HG02884 (cell line): ENCODE measurements around the gene TSPAN18.
A peak's percentile ranks its signal among the peaks of the same experiment; 100 is the strongest.

Source experiments
- ATAC-seq: cut with Tn5 transposase; IDR thresholded peaks from one replicate; pipeline ENCODE4 v1.9.1; 2021; ENCODE audit warnings: mild to moderate bottlenecking, moderate library complexity; ENCODE audit not compliant: unreplicated experiment

TSPAN18 gene

DNA sequence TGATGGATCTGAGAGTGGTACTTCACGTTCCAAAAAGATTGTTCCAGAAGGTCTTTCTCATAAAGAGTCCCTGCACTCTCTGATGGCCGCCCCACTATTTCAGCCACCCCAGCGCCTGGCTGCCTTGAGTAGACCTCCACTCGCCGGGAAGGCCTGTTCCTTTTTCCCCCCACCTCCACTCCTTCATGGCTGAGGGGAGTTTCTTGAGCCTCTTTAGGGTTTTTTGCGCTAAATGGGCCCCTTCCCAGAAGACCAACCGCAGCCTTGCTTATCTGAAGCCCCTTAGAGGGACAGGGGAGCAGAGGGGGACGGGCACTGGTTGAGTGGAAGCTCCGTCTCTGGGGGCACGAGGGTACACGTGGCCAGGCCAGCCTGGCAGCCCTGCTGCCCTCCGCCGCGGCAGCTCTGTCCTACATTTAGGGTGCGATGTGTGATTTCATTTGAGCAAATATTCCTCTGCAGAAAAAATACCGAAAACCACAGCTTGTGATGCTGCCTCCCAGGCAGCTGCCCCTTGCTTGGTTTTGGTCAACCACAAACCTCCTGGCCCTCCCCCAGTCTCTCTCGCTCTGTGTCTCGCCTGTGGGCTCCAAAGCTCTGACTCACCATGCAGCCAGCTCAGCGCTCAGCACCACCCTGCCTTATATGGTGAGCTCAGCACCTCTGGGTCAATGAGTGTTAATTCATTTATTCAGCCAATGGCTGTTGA lies 135.2 kb downstream of the TSPAN18 start:
- ATAC-seq = peak; percentile 99

- ATAC-seq = no peak
Observed at GRCh38 chr11:44862558-44863101, 135.9 kb downstream of the TSPAN18 start.

GRCh38 chr11:44863231-44863630 lies 136.5 kb downstream of the TSPAN18 start:
- no peak for ATAC-seq

DNA sequence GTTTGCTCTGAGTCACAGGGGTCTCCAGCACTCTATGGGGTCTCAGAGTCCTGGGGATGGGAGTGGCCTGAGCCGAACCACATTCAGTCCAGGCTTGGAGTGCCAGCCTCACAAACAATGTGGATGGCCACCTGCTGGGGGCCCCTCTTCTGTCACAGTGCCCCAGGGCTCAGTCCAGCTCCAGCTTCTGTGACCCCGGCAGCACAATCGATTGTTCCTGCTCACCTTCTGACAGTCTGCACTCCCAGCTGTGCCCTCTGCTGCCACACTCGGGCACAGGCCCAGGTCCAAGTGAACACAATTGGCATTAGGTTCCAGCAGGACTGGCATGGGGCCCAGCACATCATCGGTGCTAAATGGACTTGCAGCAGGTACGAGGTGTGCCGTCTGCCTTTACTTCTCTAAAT lies 139.1 kb downstream of the TSPAN18 start:
- ATAC-seq = no peak

GRCh38 chr11:44866286-44866685 lies 139.5 kb downstream of the TSPAN18 start:
- no peak for ATAC-seq

DNA sequence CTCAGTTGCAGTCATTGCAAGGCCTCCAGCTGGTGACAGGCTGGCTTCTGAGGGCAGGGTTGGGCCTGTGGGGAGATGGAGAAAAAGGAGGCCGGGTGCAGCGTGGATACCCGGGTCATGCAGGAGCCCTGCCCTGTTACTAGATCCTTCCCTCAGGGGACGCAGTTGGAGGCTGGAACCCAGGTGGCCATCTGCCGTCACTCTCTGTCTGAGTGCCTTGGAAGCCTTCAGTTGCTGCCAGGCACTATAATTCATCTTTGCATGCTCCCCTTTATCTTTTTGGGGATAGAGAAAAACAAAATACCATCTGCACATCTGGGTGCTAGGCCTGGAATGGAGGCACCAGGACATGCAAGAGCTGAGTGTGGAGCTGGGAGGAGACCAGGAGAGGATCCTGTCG lies 141.3 kb downstream of the TSPAN18 start:
- ATAC-seq = no peak

GRCh38 chr11:44868455-44869421 lies 142.0 kb downstream of the TSPAN18 start:
- ATAC-seq = no peak

GRCh38 chr11:44870181-44870580 lies 143.4 kb downstream of the TSPAN18 start:
- ATAC-seq = no peak

- no peak for ATAC-seq
Observed at GRCh38 chr11:44870615-44871176, 143.9 kb downstream of the TSPAN18 start.

- peak; percentile 93 for ATAC-seq
Observed at GRCh38 chr11:44871682-44872081, 144.9 kb downstream of the TSPAN18 start.

DNA sequence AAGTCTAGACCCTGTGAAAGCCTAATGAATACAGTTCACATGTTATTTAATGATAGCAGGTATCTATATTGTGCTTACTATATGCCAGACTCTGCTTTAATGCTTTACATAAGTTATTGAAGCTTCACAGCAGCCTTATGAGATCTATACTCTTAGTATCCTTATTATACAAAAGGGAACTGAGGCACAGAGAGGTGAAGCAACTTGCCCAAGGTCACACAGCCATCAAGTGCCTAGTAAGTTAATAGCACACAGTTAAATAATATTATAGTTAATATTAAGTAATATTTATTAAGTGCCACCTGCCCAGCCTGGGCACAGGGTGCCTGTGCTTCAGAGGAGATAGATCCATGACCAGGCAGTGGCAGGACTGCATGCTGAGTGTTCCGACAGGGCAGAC lies 145.8 kb downstream of the TSPAN18 start:
- ATAC-seq = no peak

DNA sequence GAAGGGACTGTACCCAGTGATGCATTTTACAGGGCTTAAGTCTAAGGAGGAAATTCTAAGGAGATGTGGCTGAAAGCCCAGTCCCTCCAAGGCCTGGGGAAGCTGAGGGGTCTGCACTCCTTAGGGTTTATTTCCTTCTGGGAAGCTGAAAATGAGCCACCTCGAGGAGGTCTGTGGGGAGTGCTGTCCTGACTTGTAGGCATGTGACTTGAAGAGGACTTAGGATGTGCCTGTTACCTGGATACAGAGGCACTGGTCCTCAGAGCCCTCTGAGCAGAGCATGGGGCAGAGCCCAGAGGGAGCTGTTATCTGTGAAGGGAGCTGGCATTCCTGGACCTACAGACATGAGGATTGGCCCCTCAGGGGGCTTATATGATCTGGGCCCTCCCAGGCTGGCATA lies 146.8 kb downstream of the TSPAN18 start:
- ATAC-seq = no peak

- no peak for ATAC-seq
Observed at GRCh38 chr11:44874284-44874683, 147.5 kb downstream of the TSPAN18 start.

GRCh38 chr11:44875037-44875436 lies 148.3 kb downstream of the TSPAN18 start:
- ATAC-seq = no peak

GRCh38 chr11:44876194-44876723 lies 149.5 kb downstream of the TSPAN18 start:
- no peak for ATAC-seq

DNA sequence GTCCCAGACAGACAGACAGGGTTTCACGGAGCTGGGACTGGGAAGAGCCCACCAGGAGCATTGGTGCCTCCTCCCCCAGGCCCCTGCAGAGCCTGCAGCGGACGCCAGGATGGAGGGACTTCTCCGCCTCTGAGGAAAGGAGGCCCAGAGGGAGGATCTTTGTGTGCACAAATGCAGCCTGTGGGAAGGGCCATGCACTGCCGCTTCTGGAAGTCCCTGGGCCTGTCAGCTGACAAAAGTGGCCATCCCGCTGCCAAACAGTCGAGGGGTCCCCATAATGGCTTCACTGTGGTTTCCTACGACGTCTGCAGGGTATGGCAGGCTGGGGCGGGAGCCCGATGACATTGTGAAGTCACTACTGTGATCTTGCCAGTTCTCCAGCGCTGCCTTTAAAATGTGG lies 150.1 kb downstream of the TSPAN18 start:
- ATAC-seq = no peak

GRCh38 chr11:44877571-44878497 lies 151.1 kb downstream of the TSPAN18 start:
- ATAC-seq = no peak

DNA sequence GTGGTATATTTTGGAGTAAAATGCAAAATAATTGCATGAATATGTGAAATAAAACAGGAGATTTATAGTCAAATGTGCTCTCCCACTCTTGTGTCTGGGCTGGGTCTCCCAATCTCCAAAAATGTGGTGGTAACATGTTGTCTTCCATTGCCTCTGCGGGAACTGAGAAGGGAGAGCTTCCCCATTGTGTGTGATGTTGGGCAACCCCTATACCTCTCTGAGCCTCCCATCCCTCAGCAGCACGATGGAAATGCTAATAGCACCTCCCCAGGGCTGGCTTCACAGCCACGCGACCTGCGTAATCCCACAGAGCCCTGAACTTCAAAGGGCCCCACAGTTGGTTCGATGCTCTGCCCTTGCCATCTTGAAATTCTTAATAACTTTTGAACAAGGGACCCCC lies 151.9 kb downstream of the TSPAN18 start:
- ATAC-seq = no peak

DNA sequence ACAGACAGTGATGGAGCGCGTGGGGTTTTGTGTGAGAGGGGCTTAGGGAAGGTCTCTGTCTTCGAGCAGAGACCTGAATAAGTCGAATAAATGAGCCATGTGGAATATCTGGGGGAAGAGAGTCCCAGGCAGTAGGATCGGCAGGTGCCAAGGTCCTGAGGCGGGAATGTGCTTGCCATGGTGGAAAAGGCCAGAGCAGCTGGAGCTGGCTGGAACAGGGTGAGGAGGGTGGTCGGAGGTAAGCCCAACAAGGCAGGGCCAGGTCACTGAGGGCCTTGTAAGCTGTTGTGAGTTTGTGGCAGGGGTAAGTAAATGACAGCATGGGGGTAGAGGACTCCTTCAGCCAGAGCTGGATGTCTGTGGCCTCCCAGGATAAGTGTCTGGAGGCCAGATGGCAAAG lies 152.7 kb downstream of the TSPAN18 start:
- no peak for ATAC-seq

DNA sequence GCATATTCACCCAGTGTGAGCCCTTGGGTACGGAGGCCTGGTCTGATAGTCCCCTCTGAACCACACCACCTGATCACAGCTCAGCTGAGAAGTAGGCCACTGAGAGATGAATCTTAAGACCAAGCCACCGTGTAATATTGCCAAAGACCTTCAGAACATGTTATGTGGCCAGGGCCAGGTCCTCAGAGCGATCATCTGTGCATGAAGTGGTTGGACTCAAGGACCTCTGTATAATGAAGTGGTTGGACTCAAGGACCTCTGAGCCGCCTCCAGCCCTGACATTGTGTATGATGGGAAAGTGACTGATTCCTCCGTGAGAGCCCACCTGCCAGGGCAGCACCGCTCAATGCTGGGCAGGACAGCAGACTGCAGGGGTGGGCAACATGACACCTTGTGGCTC lies 153.7 kb downstream of the TSPAN18 start:
- no peak for ATAC-seq
